ENCODE measurements around the gene BID. TPM values are rescaled to one million over a fixed set of nuclear protein-coding genes. Genes with fewer than 3 reads are reported as not detected.
"Not testable (repeated sequence)": the region's sequence is repeated elsewhere in the genome, so short reads cannot be mapped to it uniquely, and the experiment has no call there.

BID gene
- total and polyA plus RNA-seq, 2 donors from 2014 or later: 10.6 to 12.5 TPM

DNA sequence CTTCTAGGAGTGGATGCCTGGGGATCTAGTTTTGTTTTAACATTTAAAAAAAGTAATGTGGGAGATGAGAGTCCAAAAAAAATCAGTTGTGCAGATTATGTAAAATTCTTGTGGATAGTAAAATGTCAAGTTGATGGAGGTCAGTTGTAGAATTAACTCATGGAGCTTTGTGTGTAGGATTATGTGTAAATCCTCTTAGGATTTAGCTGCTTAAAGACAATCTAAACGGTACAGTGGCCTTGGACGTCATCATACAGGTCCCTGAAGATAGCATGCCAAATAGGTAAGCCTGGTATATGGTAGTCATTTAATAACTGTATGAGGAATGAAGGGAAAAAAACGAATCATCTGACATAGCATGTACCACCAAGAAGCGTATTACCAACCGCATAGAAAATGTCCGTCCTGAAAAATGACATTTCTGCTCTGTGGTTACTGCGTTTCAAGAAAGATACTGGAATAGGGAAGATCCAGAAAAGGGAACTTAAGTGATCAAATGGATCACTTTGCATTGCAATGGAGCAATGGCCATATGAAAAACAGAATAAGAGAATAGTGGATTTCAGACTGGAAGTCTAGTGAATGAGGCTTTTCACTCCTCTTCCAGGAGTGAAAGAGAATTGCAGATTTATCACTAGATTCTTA is 74.5 kb downstream of the BID start:
- intact Hi-C loops (cut with DNase I): no loop called here
- TF ChIP-seq, protein P1, sequence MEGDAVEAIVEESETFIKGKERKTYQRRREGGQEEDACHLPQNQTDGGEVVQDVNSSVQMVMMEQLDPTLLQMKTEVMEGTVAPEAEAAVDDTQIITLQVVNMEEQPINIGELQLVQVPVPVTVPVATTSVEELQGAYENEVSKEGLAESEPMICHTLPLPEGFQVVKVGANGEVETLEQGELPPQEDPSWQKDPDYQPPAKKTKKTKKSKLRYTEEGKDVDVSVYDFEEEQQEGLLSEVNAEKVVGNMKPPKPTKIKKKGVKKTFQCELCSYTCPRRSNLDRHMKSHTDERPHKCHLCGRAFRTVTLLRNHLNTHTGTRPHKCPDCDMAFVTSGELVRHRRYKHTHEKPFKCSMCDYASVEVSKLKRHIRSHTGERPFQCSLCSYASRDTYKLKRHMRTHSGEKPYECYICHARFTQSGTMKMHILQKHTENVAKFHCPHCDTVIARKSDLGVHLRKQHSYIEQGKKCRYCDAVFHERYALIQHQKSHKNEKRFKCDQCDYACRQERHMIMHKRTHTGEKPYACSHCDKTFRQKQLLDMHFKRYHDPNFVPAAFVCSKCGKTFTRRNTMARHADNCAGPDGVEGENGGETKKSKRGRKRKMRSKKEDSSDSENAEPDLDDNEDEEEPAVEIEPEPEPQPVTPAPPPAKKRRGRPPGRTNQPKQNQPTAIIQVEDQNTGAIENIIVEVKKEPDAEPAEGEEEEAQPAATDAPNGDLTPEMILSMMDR (IDR thresholded peaks at IDR 0.05; ENCODE audit: borderline replicate concordance, extremely low read depth, insufficient read depth): no peak
- H3K4me1 ChIP-seq (ENCODE audit: control insufficient read depth in 2 of 3, insufficient read depth in 2 of 3, low read depth in 1 of 3, low read length in 3 of 3): no peaks in the 10 kb centered on the region
- no peak for FAIRE-seq
- no peaks in the 10 kb centered on the region for H3K9me3 ChIP-seq (ENCODE audit: control insufficient read depth in 2 of 3, insufficient read depth in 1 of 3, low read length in 3 of 3)
- no peaks in the 10 kb centered on the region for H3K27me3 ChIP-seq (ENCODE audit: control insufficient read depth, insufficient read depth, low read length)
- peaks cover 0 to 8% (median 5%) of the 10 kb centered on the region in 3 donors for H3K36me3 ChIP-seq (ENCODE audit: control insufficient read depth in 2 of 3, insufficient read depth in 3 of 3, low read length in 3 of 3)
- H3K27ac ChIP-seq (ENCODE audit: low read depth in 2 of 2, low read length in 2 of 2): no peak overlapping the region
- DNase-seq: no peak
- no peak overlapping the region for H3K9ac ChIP-seq (ENCODE audit: low read length in 3 of 3)
- H3K4me3 ChIP-seq (ENCODE audit: low read length in 3 of 3): no peak overlapping the region

DNA sequence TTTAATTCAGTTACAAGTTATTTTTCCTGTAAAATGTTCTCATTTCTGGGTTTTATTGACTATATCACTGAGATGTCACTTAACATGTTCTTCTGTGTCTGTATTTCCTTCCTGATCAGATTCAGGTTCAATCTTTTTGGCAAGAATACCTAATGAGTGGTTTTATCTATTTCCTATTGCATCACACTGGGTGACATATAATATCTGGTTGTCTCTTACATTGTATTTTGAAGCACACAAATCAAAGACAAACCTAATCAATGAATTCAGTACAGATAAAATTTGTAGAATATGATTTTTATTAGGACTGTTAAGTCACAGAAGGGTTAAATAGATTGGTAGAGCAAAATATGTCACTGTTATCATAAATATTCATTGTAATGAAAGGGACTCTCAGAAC is 75.3 kb downstream of the BID start:
- no peaks in the 10 kb centered on the region for H3K9me3 ChIP-seq (ENCODE audit: control insufficient read depth in 2 of 3, insufficient read depth in 1 of 3, low read length in 3 of 3)
- intact Hi-C loops (cut with DNase I): no loop called here
- H3K9ac ChIP-seq (ENCODE audit: low read length in 3 of 3): no peak overlapping the region
- no peak for FAIRE-seq
- H3K36me3 ChIP-seq (ENCODE audit: control insufficient read depth in 2 of 3, insufficient read depth in 3 of 3, low read length in 3 of 3): peaks cover 0 to 11% (median 5%) of the 10 kb centered on the region in 3 donors
- H3K4me3 ChIP-seq (ENCODE audit: low read length in 3 of 3): no peak overlapping the region
- no peak for DNase-seq
- H3K4me1 ChIP-seq (ENCODE audit: control insufficient read depth in 2 of 3, insufficient read depth in 2 of 3, low read depth in 1 of 3, low read length in 3 of 3): no peaks in the 10 kb centered on the region
- TF ChIP-seq, protein P1 (IDR thresholded peaks at IDR 0.05; ENCODE audit: borderline replicate concordance, extremely low read depth, insufficient read depth): no peak
- no peak overlapping the region for H3K27ac ChIP-seq (ENCODE audit: low read depth in 2 of 2, low read length in 2 of 2)
- H3K27me3 ChIP-seq (ENCODE audit: control insufficient read depth, insufficient read depth, low read length): no peaks in the 10 kb centered on the region

DNA sequence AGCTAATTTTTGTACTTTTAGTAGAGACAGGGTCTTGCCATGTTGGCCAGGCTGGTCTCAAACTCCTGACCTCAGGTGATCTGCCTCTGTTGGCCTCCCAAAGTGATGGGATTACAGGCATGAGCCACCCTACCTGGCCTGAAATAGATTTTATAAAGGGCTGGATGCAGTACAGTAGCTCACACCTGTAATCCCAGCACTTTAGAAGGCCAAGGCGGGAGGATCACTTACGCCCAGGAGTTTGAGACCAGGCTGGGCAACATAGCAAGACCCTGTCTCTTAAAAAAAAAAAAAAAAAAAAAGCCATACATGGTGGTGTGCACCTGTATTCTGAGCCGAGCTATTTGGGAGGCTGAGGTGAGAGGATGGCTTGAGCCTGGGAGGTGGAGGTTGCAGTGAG is 76.0 kb downstream of the BID start:
- FAIRE-seq, DNase-seq: not testable (repeated sequence)

DNA sequence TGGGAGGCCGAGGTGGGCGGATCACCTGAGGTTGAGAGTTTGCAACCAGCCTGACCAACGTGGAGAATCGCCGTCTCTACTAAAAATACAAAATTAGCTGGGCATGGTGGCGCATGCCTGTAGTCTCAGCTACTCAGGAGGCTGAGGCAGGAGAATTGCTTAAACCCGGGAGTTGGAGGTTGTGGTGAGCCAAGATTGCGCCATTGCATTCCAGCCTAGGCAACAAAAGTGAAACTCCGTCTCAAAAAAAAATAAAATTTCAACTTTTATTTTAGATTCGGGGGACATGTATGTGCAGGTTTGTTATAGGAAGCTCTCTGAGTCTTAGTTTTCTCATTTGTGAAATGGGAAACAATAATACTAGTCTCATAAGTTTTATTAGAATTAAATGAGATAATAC is 77.1 kb downstream of the BID start:
- H3K27ac ChIP-seq (ENCODE audit: low read depth in 2 of 2, low read length in 2 of 2); H3K36me3 ChIP-seq (ENCODE audit: control insufficient read depth in 2 of 3, insufficient read depth in 3 of 3, low read length in 3 of 3); H3K9me3 ChIP-seq (ENCODE audit: control insufficient read depth in 2 of 3, insufficient read depth in 1 of 3, low read length in 3 of 3); DNase-seq; H3K27me3 ChIP-seq (ENCODE audit: control insufficient read depth, insufficient read depth, low read length); H3K4me3 ChIP-seq (ENCODE audit: low read length in 3 of 3); FAIRE-seq; H3K4me1 ChIP-seq (ENCODE audit: control insufficient read depth in 2 of 3, insufficient read depth in 2 of 3, low read depth in 1 of 3, low read length in 3 of 3); intact Hi-C loops (cut with DNase I); H3K9ac ChIP-seq (ENCODE audit: low read length in 3 of 3): not testable (repeated sequence)

More for the DNA sequence above, 76.0 kb downstream of the BID start:
- H3K4me3 ChIP-seq (ENCODE audit: low read length in 3 of 3); H3K9me3 ChIP-seq (ENCODE audit: control insufficient read depth in 2 of 3, insufficient read depth in 1 of 3, low read length in 3 of 3); H3K36me3 ChIP-seq (ENCODE audit: control insufficient read depth in 2 of 3, insufficient read depth in 3 of 3, low read length in 3 of 3); H3K27me3 ChIP-seq (ENCODE audit: control insufficient read depth, insufficient read depth, low read length); H3K9ac ChIP-seq (ENCODE audit: low read length in 3 of 3); H3K4me1 ChIP-seq (ENCODE audit: control insufficient read depth in 2 of 3, insufficient read depth in 2 of 3, low read depth in 1 of 3, low read length in 3 of 3); intact Hi-C loops (cut with DNase I); H3K27ac ChIP-seq (ENCODE audit: low read depth in 2 of 2, low read length in 2 of 2): not testable (repeated sequence)
